ENCODE measurements around the gene TPX2.

Gene TPX2

DNA sequence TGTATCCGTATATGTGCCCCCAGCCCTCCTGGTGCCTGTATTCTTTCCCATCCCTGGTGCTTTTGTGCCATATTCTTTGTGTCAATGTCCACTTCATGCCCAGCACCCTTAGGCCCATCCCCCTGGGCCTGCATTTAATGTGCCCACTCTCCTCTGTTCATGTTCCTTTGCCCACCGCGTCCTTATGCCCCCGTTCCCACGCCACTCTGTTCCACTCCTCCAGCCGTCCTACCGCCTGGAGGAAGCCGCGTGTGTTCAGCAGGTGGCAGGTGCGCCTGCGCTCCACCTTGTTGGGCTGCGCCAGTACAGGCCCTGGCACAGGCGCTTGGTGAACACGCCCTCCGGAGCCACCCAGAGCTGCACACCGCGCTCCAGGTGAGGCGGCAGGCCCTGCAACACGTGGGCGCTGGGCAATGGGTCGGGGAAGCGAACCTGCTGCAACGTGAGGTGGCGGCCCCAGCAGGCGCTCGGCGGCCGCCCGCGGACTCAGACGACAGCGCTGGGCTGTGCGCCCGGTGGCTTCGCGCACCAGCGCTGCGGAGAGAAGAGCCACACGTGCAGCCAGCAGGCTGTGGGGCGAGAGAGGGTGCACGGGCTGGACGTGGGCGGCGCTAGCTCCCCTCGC, 110.3 kb downstream of the TPX2 start:
- Mint-ChIP-seq H3K9me3 (no peaks in the 10 kb centered on the region), H3K36me3 (no peaks in the 10 kb centered on the region), H3K27ac (no peak overlapping the region), H3K4me1 (no peaks in the 10 kb centered on the region), H3K4me3 (no peak overlapping the region)
- ATAC-seq (no peak), DNase-seq (ENCODE audit: low spot score in 2 of 2) (no peak)
